GM19239 (cell line): ENCODE measurements around the gene CPTP.

Experiments used
- DNase-seq: peaks from one replicate; pipeline ENCODE4 v3.0.0; 2011; ENCODE audit warnings: low spot score; ENCODE audit not compliant: insufficient read length
- FAIRE-seq: peaks from 2 replicates; lab custom pipeline; 2011; peaks lifted over from hg19 to GRCh38; lab: Jason Lieb, UNC

Gene CPTP

DNA sequence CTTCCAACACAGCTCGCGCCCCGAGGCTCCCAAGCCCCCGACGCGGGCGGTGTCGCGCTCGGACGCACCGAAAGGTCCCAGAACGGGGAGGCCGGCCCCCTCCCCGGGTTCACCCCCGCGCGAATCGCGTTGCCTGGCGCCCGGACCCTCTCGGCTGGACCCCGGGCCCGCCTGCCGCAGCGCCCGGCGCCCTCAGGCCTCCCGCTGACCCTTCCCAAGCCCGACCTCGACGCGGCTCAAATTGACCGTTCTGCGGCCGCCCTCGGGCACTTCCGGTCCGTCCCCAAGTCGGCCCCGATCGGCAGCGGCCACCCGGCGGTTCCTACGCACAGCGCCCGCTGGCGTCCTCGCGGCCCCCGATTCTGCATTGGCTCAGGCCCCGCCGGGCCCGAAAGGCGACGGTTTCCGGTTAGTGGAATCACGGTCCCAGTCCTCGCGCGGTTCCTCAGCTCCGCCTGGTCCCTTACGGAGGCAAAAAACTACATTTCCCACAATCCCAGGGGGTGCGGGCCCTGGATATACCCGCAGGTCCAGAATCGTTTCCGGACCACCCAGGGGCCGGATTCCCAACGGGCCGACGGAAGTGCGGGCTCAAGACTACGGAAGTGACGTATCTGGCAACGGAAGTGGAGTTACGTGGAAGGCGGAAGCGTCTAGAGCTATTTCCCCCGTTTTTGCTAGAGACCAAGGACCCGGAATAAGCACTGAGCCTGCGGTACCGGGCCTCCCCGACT lies 50.5 kb downstream of the CPTP start, which contains the start of gene AURKAIP1:
Gene AURKAIP1, minus strand, starts transcription at position 279 of the 734 bp plus-strand sequence. CDS start 451 bp downstream, outside the sequence.
- DNase-seq (peak; percentile 98), FAIRE-seq (peak; percentile 100)

DNA sequence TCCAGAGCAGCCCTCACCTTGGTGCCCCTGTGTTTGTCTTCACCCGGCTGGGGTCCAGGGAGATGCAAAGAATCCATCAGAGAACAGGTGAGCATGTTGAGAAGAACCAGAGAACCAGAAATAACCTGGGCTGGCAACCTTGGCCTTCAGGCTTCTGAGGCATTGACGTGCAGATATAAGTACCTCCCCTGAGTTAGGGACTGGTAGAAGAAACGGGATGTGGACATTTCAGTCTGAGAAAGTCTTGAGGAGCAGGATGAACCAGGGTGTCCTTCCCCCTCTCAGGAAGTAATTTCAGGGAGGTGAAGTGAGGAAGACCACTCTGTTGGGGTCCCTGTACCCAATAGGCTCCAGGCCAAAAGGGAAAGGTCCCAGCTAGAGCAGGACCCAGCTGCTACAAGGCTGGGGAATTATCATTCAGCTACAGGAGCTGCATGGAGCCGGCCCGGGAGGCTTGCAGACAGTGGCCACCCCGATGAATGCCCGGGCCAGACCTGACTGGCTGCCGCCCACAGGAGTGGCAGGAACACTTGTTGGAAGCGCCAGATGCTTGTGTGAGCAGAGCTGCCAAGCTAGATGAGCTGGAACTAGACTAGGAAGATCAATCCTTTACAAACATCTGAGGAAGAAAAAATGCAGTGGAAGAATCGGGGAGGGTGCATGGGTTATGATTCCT lies 52.1 kb downstream of the CPTP start:
- DNase-seq (no peak), FAIRE-seq (no peak)

DNA sequence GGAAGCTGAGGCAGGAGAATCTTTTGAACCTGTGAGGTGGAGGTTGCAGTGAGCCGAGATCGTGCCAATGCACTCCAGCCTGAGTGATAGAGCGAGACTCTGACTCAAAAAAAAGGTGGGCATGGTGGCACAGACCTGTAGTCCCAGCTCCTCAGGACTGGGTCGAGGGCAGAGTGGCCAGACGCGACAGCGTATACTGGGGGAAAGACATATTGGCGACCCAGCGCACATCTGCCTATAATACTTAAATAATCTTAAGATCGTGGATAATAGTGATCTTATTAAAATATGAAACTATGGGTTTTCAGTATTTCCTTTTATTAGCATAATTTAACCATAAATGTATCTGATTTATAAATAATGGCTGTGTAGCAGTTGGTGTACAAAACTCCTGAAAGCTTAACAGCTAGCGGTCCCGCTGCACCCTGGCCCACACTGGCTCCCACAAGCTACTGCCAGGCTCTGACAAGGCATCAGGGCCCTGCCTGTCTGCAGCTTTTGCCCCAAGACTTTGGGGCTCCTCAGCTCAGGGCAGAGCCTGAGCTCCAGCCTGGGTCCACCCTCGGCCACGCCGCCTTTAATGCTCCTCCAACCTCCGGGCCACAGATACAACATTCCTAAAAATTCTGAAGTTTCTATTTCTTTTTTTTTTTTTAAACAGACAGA lies 53.1 kb downstream of the CPTP start:
- DNase-seq: no peak

More for the DNA sequence above, 53.1 kb downstream of the CPTP start:
- FAIRE-seq: no peak
